H1 (cell line): ENCODE results near the gene CAPG. TPM values are rescaled to one million over a fixed set of nuclear protein-coding genes. Genes with fewer than 3 reads are reported as not detected.
A peak's percentile ranks its signal among the peaks of the same experiment; 100 is the strongest.

Source experiments
- BRCA1 ChIP-seq: IDR thresholded peaks from 2 replicates; pipeline ENCODE4 v1.6.1; 2012; ENCODE audit warnings: low read depth, low read length, improper control_type of control experiment
- RNF2 ChIP-seq: fragments of 200-900, 300-1000 bp; sonication (generic); IDR thresholded peaks from 2 replicates; pipeline ENCODE4 v1.7.1; 2016; ENCODE audit warnings: borderline replicate concordance, low read depth, mild to moderate bottlenecking, antibody characterized with exemption, low read length; ENCODE audit not compliant: poor library complexity, severe bottlenecking; ENCODE audit errors: missing control alignments
- RXRA ChIP-seq: IDR thresholded peaks from 2 replicates; pipeline ENCODE4 v1.6.1; 2011; ENCODE audit warnings: low read depth, mild to moderate bottlenecking, low read length, moderate library complexity; ENCODE audit not compliant: insufficient read depth
- SIX5 ChIP-seq: IDR thresholded peaks from 2 replicates; pipeline ENCODE4 v1.6.1; 2011; ENCODE audit warnings: mild to moderate bottlenecking, low read depth, low read length
- SP4 ChIP-seq: IDR thresholded peaks from 2 replicates; pipeline ENCODE4 v1.6.1; 2012; ENCODE audit warnings: low read length, inconsistent platforms
- SRF ChIP-seq: IDR thresholded peaks from 2 replicates; pipeline ENCODE4 v1.6.1; 2011; ENCODE audit warnings: mild to moderate bottlenecking, low read depth, low read length, moderate library complexity
- polyA plus RNA-seq, 7 experiments: library from polyadenylated mRNA; depleted of rRNA in 3 of 7; stranded (reverse) in 5 of 7; unstranded in 2 of 7; fragments of >200 nt in 5 of 7; fragments of 200-250 nt in 2 of 7; gene quantifications; 1 replicate in 5 of 7; 2 replicates in 1 of 7; 4 replicates in 1 of 7; pipeline versions ENCODE4 v1.2.1 to v1.2.3, GENCODE V29; 2011 to 2013; ENCODE audit warnings: missing spikeins in 2 of 7, mixed read lengths in 2 of 7
- total RNA-seq: library from RNA; stranded (reverse); fragmentation: NEBNext Ultra II Directional; extraction: Animal tissue kit (Norgen Biotek cat#: 25700); gene quantifications from 2 replicates; pipeline ENCODE4 v1.2.1, GENCODE V29; 2021
- TF ChIP-seq, protein P1 (sequence below): IDR thresholded peaks from 2 replicates; pipeline ENCODE4 v1.6.1; 2012; ENCODE audit warnings: low read length, inconsistent platforms
- TF ChIP-seq, protein P2 (sequence below): fragments of 300-600 bp; sonication (generic); IDR thresholded peaks from 2 replicates; pipeline ENCODE4 v1.7.1; 2012; ENCODE audit warnings: low read length, moderate library complexity, mild to moderate bottlenecking, inconsistent platforms; ENCODE audit not compliant: insufficient replicate concordance

The CAPG gene
- total and polyA plus RNA-seq, 2 of the 8 experiments (the other 6 are each of a cell fraction or from before 2014, with no cell fraction given), result 80.5 to 89.0 TPM

DNA sequence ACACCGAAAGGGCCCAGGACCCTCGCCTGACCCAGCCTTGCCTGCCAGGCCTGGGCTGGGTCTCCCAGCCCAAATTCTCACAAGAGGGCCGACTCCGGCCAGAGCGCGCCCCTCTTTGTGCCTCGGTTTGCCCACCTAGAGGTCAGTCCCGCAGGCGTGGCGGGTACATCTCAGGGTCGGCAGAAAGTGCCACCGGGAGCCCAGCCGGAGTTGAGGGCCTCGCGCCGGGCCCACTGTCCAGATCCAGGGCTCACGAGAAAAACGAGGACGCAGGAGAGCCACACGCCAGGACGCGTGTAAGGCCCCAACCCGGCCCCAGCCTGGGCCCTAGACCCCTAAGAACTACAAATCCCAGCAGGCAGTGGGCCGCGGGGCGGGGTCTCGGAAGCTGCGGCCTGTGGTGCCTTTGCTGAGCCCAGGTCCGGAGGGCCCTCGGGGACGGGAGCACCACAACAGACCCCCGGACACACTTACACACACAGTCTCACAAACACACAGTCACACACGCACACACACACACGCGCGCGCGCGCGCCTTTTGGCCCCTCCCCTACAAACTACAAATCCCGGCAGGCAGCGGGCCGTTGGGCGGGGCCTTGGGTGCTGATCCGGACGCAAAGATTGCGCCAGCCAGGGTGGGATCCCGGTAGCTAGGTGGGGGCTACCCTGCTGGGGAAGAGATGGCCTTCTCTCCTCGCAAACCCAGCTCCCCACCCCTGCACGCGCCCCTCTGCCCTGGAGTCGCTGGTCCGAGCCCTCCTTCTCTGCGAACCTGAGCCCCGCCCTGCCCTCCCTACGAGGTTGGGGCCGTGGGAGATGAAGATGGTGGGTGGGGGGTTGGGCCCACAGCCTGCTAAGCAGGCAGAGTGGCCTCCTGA, 8.2 kb upstream of the CAPG start, which contains the start of gene SH2D6 (continued):
- TF ChIP-seq, protein P1, sequence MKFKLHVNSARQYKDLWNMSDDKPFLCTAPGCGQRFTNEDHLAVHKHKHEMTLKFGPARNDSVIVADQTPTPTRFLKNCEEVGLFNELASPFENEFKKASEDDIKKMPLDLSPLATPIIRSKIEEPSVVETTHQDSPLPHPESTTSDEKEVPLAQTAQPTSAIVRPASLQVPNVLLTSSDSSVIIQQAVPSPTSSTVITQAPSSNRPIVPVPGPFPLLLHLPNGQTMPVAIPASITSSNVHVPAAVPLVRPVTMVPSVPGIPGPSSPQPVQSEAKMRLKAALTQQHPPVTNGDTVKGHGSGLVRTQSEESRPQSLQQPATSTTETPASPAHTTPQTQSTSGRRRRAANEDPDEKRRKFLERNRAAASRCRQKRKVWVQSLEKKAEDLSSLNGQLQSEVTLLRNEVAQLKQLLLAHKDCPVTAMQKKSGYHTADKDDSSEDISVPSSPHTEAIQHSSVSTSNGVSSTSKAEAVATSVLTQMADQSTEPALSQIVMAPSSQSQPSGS, result no peak
- TF ChIP-seq SIX5, result peak; percentile 64
- TF ChIP-seq SP4, result peak; percentile 60; the same call in 1 of the 2 replicates
- no peak for TF ChIP-seq BRCA1
- TF ChIP-seq SRF, result no peak
- TF ChIP-seq, protein P2, sequence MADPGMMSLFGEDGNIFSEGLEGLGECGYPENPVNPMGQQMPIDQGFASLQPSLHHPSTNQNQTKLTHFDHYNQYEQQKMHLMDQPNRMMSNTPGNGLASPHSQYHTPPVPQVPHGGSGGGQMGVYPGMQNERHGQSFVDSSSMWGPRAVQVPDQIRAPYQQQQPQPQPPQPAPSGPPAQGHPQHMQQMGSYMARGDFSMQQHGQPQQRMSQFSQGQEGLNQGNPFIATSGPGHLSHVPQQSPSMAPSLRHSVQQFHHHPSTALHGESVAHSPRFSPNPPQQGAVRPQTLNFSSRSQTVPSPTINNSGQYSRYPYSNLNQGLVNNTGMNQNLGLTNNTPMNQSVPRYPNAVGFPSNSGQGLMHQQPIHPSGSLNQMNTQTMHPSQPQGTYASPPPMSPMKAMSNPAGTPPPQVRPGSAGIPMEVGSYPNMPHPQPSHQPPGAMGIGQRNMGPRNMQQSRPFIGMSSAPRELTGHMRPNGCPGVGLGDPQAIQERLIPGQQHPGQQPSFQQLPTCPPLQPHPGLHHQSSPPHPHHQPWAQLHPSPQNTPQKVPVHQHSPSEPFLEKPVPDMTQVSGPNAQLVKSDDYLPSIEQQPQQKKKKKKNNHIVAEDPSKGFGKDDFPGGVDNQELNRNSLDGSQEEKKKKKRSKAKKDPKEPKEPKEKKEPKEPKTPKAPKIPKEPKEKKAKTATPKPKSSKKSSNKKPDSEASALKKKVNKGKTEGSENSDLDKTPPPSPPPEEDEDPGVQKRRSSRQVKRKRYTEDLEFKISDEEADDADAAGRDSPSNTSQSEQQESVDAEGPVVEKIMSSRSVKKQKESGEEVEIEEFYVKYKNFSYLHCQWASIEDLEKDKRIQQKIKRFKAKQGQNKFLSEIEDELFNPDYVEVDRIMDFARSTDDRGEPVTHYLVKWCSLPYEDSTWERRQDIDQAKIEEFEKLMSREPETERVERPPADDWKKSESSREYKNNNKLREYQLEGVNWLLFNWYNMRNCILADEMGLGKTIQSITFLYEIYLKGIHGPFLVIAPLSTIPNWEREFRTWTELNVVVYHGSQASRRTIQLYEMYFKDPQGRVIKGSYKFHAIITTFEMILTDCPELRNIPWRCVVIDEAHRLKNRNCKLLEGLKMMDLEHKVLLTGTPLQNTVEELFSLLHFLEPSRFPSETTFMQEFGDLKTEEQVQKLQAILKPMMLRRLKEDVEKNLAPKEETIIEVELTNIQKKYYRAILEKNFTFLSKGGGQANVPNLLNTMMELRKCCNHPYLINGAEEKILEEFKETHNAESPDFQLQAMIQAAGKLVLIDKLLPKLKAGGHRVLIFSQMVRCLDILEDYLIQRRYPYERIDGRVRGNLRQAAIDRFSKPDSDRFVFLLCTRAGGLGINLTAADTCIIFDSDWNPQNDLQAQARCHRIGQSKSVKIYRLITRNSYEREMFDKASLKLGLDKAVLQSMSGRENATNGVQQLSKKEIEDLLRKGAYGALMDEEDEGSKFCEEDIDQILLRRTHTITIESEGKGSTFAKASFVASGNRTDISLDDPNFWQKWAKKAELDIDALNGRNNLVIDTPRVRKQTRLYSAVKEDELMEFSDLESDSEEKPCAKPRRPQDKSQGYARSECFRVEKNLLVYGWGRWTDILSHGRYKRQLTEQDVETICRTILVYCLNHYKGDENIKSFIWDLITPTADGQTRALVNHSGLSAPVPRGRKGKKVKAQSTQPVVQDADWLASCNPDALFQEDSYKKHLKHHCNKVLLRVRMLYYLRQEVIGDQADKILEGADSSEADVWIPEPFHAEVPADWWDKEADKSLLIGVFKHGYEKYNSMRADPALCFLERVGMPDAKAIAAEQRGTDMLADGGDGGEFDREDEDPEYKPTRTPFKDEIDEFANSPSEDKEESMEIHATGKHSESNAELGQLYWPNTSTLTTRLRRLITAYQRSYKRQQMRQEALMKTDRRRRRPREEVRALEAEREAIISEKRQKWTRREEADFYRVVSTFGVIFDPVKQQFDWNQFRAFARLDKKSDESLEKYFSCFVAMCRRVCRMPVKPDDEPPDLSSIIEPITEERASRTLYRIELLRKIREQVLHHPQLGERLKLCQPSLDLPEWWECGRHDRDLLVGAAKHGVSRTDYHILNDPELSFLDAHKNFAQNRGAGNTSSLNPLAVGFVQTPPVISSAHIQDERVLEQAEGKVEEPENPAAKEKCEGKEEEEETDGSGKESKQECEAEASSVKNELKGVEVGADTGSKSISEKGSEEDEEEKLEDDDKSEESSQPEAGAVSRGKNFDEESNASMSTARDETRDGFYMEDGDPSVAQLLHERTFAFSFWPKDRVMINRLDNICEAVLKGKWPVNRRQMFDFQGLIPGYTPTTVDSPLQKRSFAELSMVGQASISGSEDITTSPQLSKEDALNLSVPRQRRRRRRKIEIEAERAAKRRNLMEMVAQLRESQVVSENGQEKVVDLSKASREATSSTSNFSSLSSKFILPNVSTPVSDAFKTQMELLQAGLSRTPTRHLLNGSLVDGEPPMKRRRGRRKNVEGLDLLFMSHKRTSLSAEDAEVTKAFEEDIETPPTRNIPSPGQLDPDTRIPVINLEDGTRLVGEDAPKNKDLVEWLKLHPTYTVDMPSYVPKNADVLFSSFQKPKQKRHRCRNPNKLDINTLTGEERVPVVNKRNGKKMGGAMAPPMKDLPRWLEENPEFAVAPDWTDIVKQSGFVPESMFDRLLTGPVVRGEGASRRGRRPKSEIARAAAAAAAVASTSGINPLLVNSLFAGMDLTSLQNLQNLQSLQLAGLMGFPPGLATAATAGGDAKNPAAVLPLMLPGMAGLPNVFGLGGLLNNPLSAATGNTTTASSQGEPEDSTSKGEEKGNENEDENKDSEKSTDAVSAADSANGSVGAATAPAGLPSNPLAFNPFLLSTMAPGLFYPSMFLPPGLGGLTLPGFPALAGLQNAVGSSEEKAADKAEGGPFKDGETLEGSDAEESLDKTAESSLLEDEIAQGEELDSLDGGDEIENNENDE, result no peak
- no peak for TF ChIP-seq RNF2
- TF ChIP-seq RXRA, result no peak
